K562 (cell line): ENCODE measurements around the gene LECT2. TPM values are rescaled to one million over a fixed set of nuclear protein-coding genes. Genes with fewer than 3 reads are reported as not detected.
A peak's percentile ranks its signal among the peaks of the same experiment; 100 is the strongest.

Experiments
- ATAC-seq: fragments of 200-7000 bp; cut with Tn5 transposase; 3 replicates; pipeline ENCODE4 v1.9.1; 2020; ENCODE audit warnings: moderate library complexity
- BruUV-seq: library from RNA; stranded (reverse); fragments of 400-500 nt; replicated peaks from 2 replicates; lab custom pipeline; 2021; lab: Mats Ljungman, UMichigan
- CTCF ChIA-PET: fragments of 300-600 bp; formaldehyde crosslinking; extraction: SDS; loops from one replicate; lab custom pipeline; 2021; ENCODE audit warnings: low intra/inter-chr PET ratio; lab: Yijun Ruan, JAX
- POLR2A ChIA-PET: fragments of 300-600, 350-650 bp; sonication (Branson Sonifier 250); formaldehyde crosslinking; extraction: SDS; loops from one replicate; lab custom pipeline; 2021; ENCODE audit warnings: antibody characterized with exemption, inconsistent platforms; lab: Yijun Ruan, JAX
- DNase-seq, 4 experiments: peaks; one replicate each; pipeline versions ENCODE4 v3.0.0 to v3.0.0-alpha.2; 2011 to 2018; ENCODE audit warnings: low spot score in 3 of 4, mixed read lengths in 3 of 4; ENCODE audit errors: extremely low read depth in 1 of 4
- FAIRE-seq: peaks from 2 replicates; lab custom pipeline; 2011; peaks lifted over from hg19 to GRCh38; lab: Jason Lieb, UNC
- H2AFZ ChIP-seq: 2 replicates; pipeline ENCODE4 v1.6.0; 2011; ENCODE audit warnings: low read depth, low read length, control low read depth, inconsistent platforms
- H3K27ac ChIP-seq: fragments of 200-600 bp; 3 replicates; pipeline ENCODE4 v1.8.0; 2011; ENCODE audit warnings: low read depth, mild to moderate bottlenecking, control low read depth, inconsistent platforms, low read length, moderate library complexity, mixed read lengths; ENCODE audit errors: extremely low read depth
- H3K27me3 ChIP-seq, 2 experiments: fragments of 300-600 bp in 1 of 2; 2 replicates in 1 of 2; 3 replicates in 1 of 2; pipeline versions ENCODE4 v1.6.0 to v1.8.0; 2011; ENCODE audit warnings: inconsistent platforms in 2 of 2, low read length in 2 of 2, mild to moderate bottlenecking in 1 of 2, mixed read lengths in 1 of 2, moderate library complexity in 1 of 2; ENCODE audit not compliant: control insufficient read depth in 2 of 2, insufficient read depth in 2 of 2
- H3K36me3 ChIP-seq: fragments of 300-600 bp; 3 replicates; pipeline ENCODE4 v1.8.0; 2011; ENCODE audit warnings: mild to moderate bottlenecking, low read length, inconsistent platforms; ENCODE audit not compliant: control insufficient read depth, insufficient read depth
- H3K4me1 ChIP-seq, 2 experiments: fragments of 200-600 bp in 1 of 2; replicated peaks in 1 of 2; 2 replicates in 1 of 2; 3 replicates in 1 of 2; pipeline versions ENCODE4 v1.5.1 to v1.8.0; 2011; ENCODE audit warnings: inconsistent platforms in 2 of 2, low read length in 2 of 2, mild to moderate bottlenecking in 1 of 2, mixed read lengths in 1 of 2, moderate library complexity in 1 of 2; ENCODE audit not compliant: control insufficient read depth in 2 of 2, insufficient read depth in 2 of 2
- H3K4me2 ChIP-seq: 2 replicates; pipeline ENCODE4 v1.6.1; 2011; ENCODE audit warnings: low read length, control low read depth, inconsistent platforms, mixed read lengths; ENCODE audit not compliant: insufficient read depth
- H3K4me3 ChIP-seq: fragments of 200-600 bp; sonication (generic), shearing (Covaris generic); 2 replicates; pipeline ENCODE4 v1.5.1; 2016; ENCODE audit warnings: control low read depth, inconsistent platforms
- H3K79me2 ChIP-seq: fragments of 200-600 bp; 3 replicates; pipeline ENCODE4 v1.8.0; 2011; ENCODE audit warnings: low read length, inconsistent platforms; ENCODE audit not compliant: control insufficient read depth, insufficient read depth
- H3K9ac ChIP-seq, 2 experiments: 2 replicates each; pipeline versions ENCODE4 v1.6.0 to v1.6.1; 2011; ENCODE audit warnings: low read depth in 2 of 2, low read length in 2 of 2, control low read depth in 1 of 2, inconsistent platforms in 1 of 2, mild to moderate bottlenecking in 1 of 2, mixed read lengths in 1 of 2; ENCODE audit not compliant: insufficient read depth in 1 of 2
- H3K9me1 ChIP-seq: one replicate; pipeline ENCODE4 v1.6.0; 2011; ENCODE audit warnings: inconsistent platforms, mild to moderate bottlenecking, low read length, moderate library complexity; ENCODE audit not compliant: control insufficient read depth, insufficient read depth
- H3K9me3 ChIP-seq: replicated peaks from 2 replicates; pipeline ENCODE4 v1.5.1; 2011; ENCODE audit warnings: low read depth, low read length, inconsistent platforms; ENCODE audit not compliant: control insufficient read depth, insufficient read depth
- H4K20me1 ChIP-seq: replicated peaks from 2 replicates; pipeline ENCODE4 v1.6.1; 2011; ENCODE audit warnings: low read length, inconsistent platforms, mixed read lengths; ENCODE audit not compliant: control insufficient read depth, insufficient read depth
- ATF3 ChIP-seq, 2 experiments: fragments of 450-650 bp in 1 of 2; sonication (generic) in 1 of 2; formaldehyde crosslinking in 1 of 2; IDR thresholded peaks in 1 of 2; conservative IDR thresholded peaks in 1 of 2; 2 replicates each; pipeline versions ENCODE4 v1.6.1 to v1.8.1; 2016 to 2023; ENCODE audit warnings: mild to moderate bottlenecking in 2 of 2, moderate library complexity in 2 of 2, inconsistent platforms in 1 of 2, missing genetic modification reagents in 1 of 2
- BRD4 ChIP-seq: fragments of 200-600 bp; sonication (generic); IDR thresholded peaks from 2 replicates; pipeline ENCODE4 v1.6.1; 2017; ENCODE audit warnings: inconsistent platforms
- CREB3L1 ChIP-seq: fragments of 450-650 bp; IDR thresholded peaks from 2 replicates; pipeline ENCODE4 v1.6.1; 2014; ENCODE audit warnings: low read depth, mild to moderate bottlenecking, moderate library complexity, borderline replicate concordance
- GATAD2B ChIP-seq: fragments of 450-650 bp; IDR thresholded peaks from 2 replicates; pipeline ENCODE4 v1.6.1; 2017; ENCODE audit warnings: mild to moderate bottlenecking, borderline replicate concordance
- HDAC2 ChIP-seq: fragments of 450-650 bp; IDR thresholded peaks from 2 replicates; pipeline ENCODE4 v1.6.1; 2016; ENCODE audit warnings: mild to moderate bottlenecking
- KDM5B ChIP-seq: fragments of 200-600 bp; sonication (generic); IDR thresholded peaks from 2 replicates; pipeline ENCODE4 v1.6.1; 2012; ENCODE audit warnings: low read depth, mild to moderate bottlenecking, moderate library complexity, low read length, control low read depth, inconsistent platforms; ENCODE audit not compliant: insufficient replicate concordance
- PHTF2 ChIP-seq: fragments of 250-450 bp; sonication (Bioruptor Pico); IDR thresholded peaks from 2 replicates; pipeline ENCODE4 v1.5.0; 2021; ENCODE audit warnings: mild to moderate bottlenecking
- RFX5 ChIP-seq: IDR thresholded peaks from 2 replicates; pipeline ENCODE4 v1.6.1; 2011; ENCODE audit warnings: low read depth, mild to moderate bottlenecking, improper control_type of control experiment, low read length
- SUPT5H ChIP-seq: fragments of 450-650 bp; IDR thresholded peaks from 2 replicates; pipeline ENCODE4 v1.6.1; 2016
- ZBTB33 ChIP-seq: sonication (generic); formaldehyde crosslinking; IDR thresholded peaks from 2 replicates; pipeline ENCODE4 v1.8.1; 2023; ENCODE audit warnings: mild to moderate bottlenecking, missing genetic modification reagents
- ZBTB43 ChIP-seq: sonication (generic); formaldehyde crosslinking; IDR thresholded peaks from 2 replicates; pipeline ENCODE4 v1.8.0; 2023; ENCODE audit warnings: mild to moderate bottlenecking, missing genetic modification reagents
- ZC3H8 ChIP-seq: fragments of 450-650 bp; IDR thresholded peaks from 2 replicates; pipeline ENCODE4 v1.6.1; 2017
- ZNF12 ChIP-seq: sonication (generic); formaldehyde crosslinking; IDR thresholded peaks from 2 replicates; pipeline ENCODE4 v1.4.0; 2020; ENCODE audit warnings: mild to moderate bottlenecking, missing genetic modification reagents
- ZNF224 ChIP-seq: sonication (generic); formaldehyde crosslinking; IDR thresholded peaks from 2 replicates; pipeline ENCODE4 v1.8.0; 2022; ENCODE audit warnings: mild to moderate bottlenecking, missing genetic modification reagents
- WGBS: fragments of 100-300 bp; shearing (Covaris generic); methylation state at CpG from one replicate; pipeline ENCODE4 v1.1.6; 2016; ENCODE audit warnings: low coverage, mixed read lengths; ENCODE audit not compliant: insufficient coverage; ENCODE audit errors: missing lambda C conversion rate; 5-methylcytosine and 5-hydroxymethylcytosine counted together
- in situ Hi-C: fragments of 300-500 bp; cut with MboI; formaldehyde crosslinking; loops from 4 replicates; pipeline ENCODE4 v1.15.0; 2018; ENCODE audit warnings: inconsistent platforms, mixed read lengths
- intact Hi-C: fragments of 100-400 bp; cut with micrococcal nuclease; formaldehyde crosslinking; loops from 2 replicates; pipeline ENCODE4 v1.14.2; 2022
- polyA plus RNA-seq, 8 experiments: library from polyadenylated mRNA; depleted of rRNA in 4 of 8; stranded (reverse) in 5 of 8; unstranded in 3 of 8; fragments of >200 nt; fragmentation: Nextera tagmentation in 2 of 8; fragmentation: Illumina TruSeq in 1 of 8; extraction: Ambion mirVana in 2 of 8; extraction: Trizol in 1 of 8; gene quantifications; 2 replicates each; pipeline versions ENCODE4 v1.2.1 to v1.2.3, GENCODE V29; 2011 to 2014; ENCODE audit warnings: inconsistent platforms in 1 of 8, missing spikeins in 1 of 8
- total RNA-seq, 7 experiments: library from RNA; depleted of rRNA in 6 of 7; stranded (reverse); fragments of >200 nt in 6 of 7; fragmentation: Illumina TruSeq in 2 of 7; extraction: Trizol in 2 of 7; gene quantifications; 2 replicates each; pipeline versions ENCODE4 v1.2.1 to v1.2.3, GENCODE V29; 2011 to 2021; ENCODE audit warnings: low replicate concordance in 1 of 7

Gene LECT2
- total and polyA plus RNA-seq, 9 of the 15 experiments (the other 6 are each of a cell fraction or from before 2014, with no cell fraction given), result not detected

GRCh38 chr5:136000147-136000546, 45.4 kb upstream of the LECT2 start (continued):
- TF ChIP-seq KDM5B, result no peak
- TF ChIP-seq ZNF224 (CRISPR knock-in tag), result no peak
- no peak for TF ChIP-seq SUPT5H

GRCh38 chr5:135999406-136000139, 44.8 kb upstream of the LECT2 start:
- Histone ChIP-seq H3K4me1 (no peaks in the 10 kb centered on the region), H3K9me1 (no peaks in the 10 kb centered on the region), H3K27me3 (peaks cover 14 to 40% of the 10 kb centered on the region in 2 experiments; a peak in 4 of 5 replicates), H3K36me3 (no peaks in the 10 kb centered on the region), H3K27ac (no peak overlapping the region), H3K9ac (no peak overlapping the region), H3K79me2 (no peaks in the 10 kb centered on the region), H3K4me3 (no peak overlapping the region), H4K20me1 (no peaks in the 10 kb centered on the region), H3K9me3 (no peaks in the 10 kb centered on the region), H2AFZ (no peak overlapping the region), H3K4me2 (no peak overlapping the region)
- WGBS, result 1% methylated on average over 8 of the region's 8 CpGs
- ChIA-PET CTCF (no interaction called here), POLR2A (interaction anchor here (0.6 kb wide), 1 partner anchor 10 kb away, joined by 4 read pairs; no protein-coding TSS in a partner anchor)
- intact Hi-C loops (no loop called here), in situ Hi-C loops (no loop called here)
- DNase-seq, result no peak
- no TSS peak for BruUV-seq
- FAIRE-seq, result no peak
- ATAC-seq, result no peak; the same call in 1 of the 3 replicates
- TF ChIP-seq ZNF12 (CRISPR knock-in tag), result peak; percentile 96
- TF ChIP-seq ZC3H8, result no peak
- no peak for TF ChIP-seq ZBTB43 (CRISPR knock-in tag)
- no peak for TF ChIP-seq GATAD2B
- no peak for TF ChIP-seq PHTF2 (CRISPR knock-in tag)
- TF ChIP-seq CREB3L1, result no peak
- TF ChIP-seq BRD4, result no peak
- TF ChIP-seq RFX5, result no peak
- TF ChIP-seq HDAC2, result no peak
- no peak for TF ChIP-seq ZBTB33 (CRISPR knock-in tag)
- TF ChIP-seq ATF3 (IDR thresholded peaks at IDR 0.05), result 0 out of 2 replicates have a peak, but pooled peaks have one; percentile 9
- no peak for TF ChIP-seq ATF3 (CRISPR knock-in tag; conservative IDR thresholded peaks at IDR 0.05)
